Keratinocyte (primary cell): ENCODE data around the gene UFM1. TPM values are rescaled to one million over a fixed set of nuclear protein-coding genes. Genes with fewer than 3 reads are reported as not detected.

ENCODE experiments used
- DNase-seq: peaks from one replicate; pipeline ENCODE4 v3.0.0-alpha.2; 2011; ENCODE audit warnings: low read depth, missing footprints, low spot score
- FAIRE-seq: peaks from 2 replicates; lab custom pipeline; 2011; peaks lifted over from hg19 to GRCh38; lab: Jason Lieb, UNC
- H2AFZ ChIP-seq: 2 replicates; pipeline ENCODE4 v1.6.0; 2012; ENCODE audit warnings: low read length, control low read depth, inconsistent platforms; ENCODE audit not compliant: control insufficient read depth
- H3K27ac ChIP-seq: 2 replicates; pipeline ENCODE4 v1.5.1; 2011; ENCODE audit warnings: low read length; ENCODE audit not compliant: control insufficient read depth, insufficient read depth
- H3K27me3 ChIP-seq: 3 replicates; pipeline ENCODE4 v1.6.0; 2011; ENCODE audit warnings: low read length; ENCODE audit not compliant: control insufficient read depth, insufficient read depth; ENCODE audit errors: extremely low read depth
- H3K36me3 ChIP-seq, 2 experiments: 2 replicates in 1 of 2; 3 replicates in 1 of 2; pipeline ENCODE4 v1.5.1; 2011; ENCODE audit warnings: low read length in 2 of 2, mild to moderate bottlenecking in 1 of 2; ENCODE audit not compliant: control insufficient read depth in 2 of 2, insufficient read depth in 2 of 2; ENCODE audit errors: extremely low read depth in 1 of 2
- H3K4me1 ChIP-seq: 3 replicates; pipeline ENCODE4 v1.5.1; 2011; ENCODE audit warnings: low read length; ENCODE audit not compliant: control insufficient read depth, insufficient read depth; ENCODE audit errors: extremely low read depth
- H3K4me2 ChIP-seq: 3 replicates; pipeline ENCODE4 v1.6.0; 2011; ENCODE audit warnings: low read depth, low read length; ENCODE audit not compliant: control insufficient read depth, insufficient read depth; ENCODE audit errors: extremely low read depth
- H3K4me3 ChIP-seq, 3 experiments: fragments of 200-600 bp in 1 of 3; sonication (generic) in 1 of 3; 2 replicates in 2 of 3; 3 replicates in 1 of 3; pipeline ENCODE4 v1.5.1; 2011 to 2016; ENCODE audit warnings: low read length in 3 of 3, mild to moderate bottlenecking in 3 of 3, control low read depth in 2 of 3, inconsistent platforms in 1 of 3, low read depth in 1 of 3, mixed read lengths in 1 of 3, mixed run types in 1 of 3, moderate library complexity in 1 of 3; ENCODE audit not compliant: control insufficient read depth in 2 of 3, insufficient read depth in 2 of 3; ENCODE audit errors: extremely low read depth in 1 of 3
- H3K79me2 ChIP-seq: 2 replicates; pipeline ENCODE4 v1.6.0; 2012; ENCODE audit warnings: low read length; ENCODE audit not compliant: control insufficient read depth, insufficient read depth
- H3K9ac ChIP-seq: 3 replicates; pipeline ENCODE4 v1.6.0; 2011; ENCODE audit warnings: low read length; ENCODE audit not compliant: control insufficient read depth, insufficient read depth; ENCODE audit errors: extremely low read depth
- H3K9me1 ChIP-seq: 3 replicates; pipeline ENCODE4 v1.6.0; 2011; ENCODE audit warnings: low read length; ENCODE audit not compliant: control insufficient read depth, insufficient read depth; ENCODE audit errors: extremely low read depth
- H3K9me3 ChIP-seq: 2 replicates; pipeline ENCODE4 v1.5.1; 2012; ENCODE audit warnings: low read depth, low read length; ENCODE audit not compliant: control insufficient read depth
- H4K20me1 ChIP-seq: 3 replicates; pipeline ENCODE4 v1.6.0; 2011; ENCODE audit warnings: low read length; ENCODE audit not compliant: control insufficient read depth, insufficient read depth; ENCODE audit errors: extremely low read depth
- CTCF ChIP-seq, 3 experiments: IDR thresholded peaks in 1 of 3; conservative IDR thresholded peaks in 1 of 3; optimal IDR thresholded peaks in 1 of 3; 2 replicates in 2 of 3; 3 replicates in 1 of 3; pipeline versions ENCODE3 to v1.5.1; 2011; ENCODE audit warnings: low read length in 3 of 3, mild to moderate bottlenecking in 3 of 3, moderate library complexity in 2 of 3, control low read depth in 1 of 3, inconsistent platforms in 1 of 3; ENCODE audit not compliant: insufficient read depth in 2 of 3; ENCODE audit errors: extremely low read depth in 1 of 3
- EZH2 ChIP-seq: IDR thresholded peaks from one replicate; pipeline ENCODE4 v1.6.1; 2012; ENCODE audit warnings: inconsistent platforms, mild to moderate bottlenecking, low read length, moderate library complexity
- dilution Hi-C: fragments of 300-500 bp; cut with MboI; formaldehyde crosslinking; loops from one replicate; pipeline ENCODE4 v1.7.0; 2020; ENCODE audit warnings: low sequenced_read_pairs; ENCODE audit not compliant: extremely low pct_ligation_motif_present
- polyA plus RNA-seq, 5 experiments: library from polyadenylated mRNA; depleted of rRNA in 3 of 5; stranded (reverse) in 3 of 5; stranded (forward) in 1 of 5; unstranded in 1 of 5; fragments of >200 nt; gene quantifications; 1 replicate in 1 of 5; 2 replicates in 3 of 5; 3 replicates in 1 of 5; pipeline versions ENCODE4 v1.2.1 to v1.2.3, GENCODE V29; 2011 to 2012; ENCODE audit warnings: missing spikeins in 2 of 5, low read depth in 1 of 5, low replicate concordance in 1 of 5

UFM1 gene
- polyA plus RNA-seq, 1 donor (not counting 4 experiments of a cell fraction or from before 2014, with no cell fraction given), result 67.1 TPM

- no peak overlapping the region for H2AFZ ChIP-seq
- no peak overlapping the region for H3K4me2 ChIP-seq
- FAIRE-seq (no peak), DNase-seq (no peak)
- no peak overlapping the region for H3K9ac ChIP-seq
- no peak overlapping the region for H3K4me3 ChIP-seq
- H3K27ac ChIP-seq, result no peak overlapping the region
- no peaks in the 10 kb centered on the region for H3K4me1 ChIP-seq
- no peaks in the 10 kb centered on the region for H3K9me1 ChIP-seq
- no peaks in the 10 kb centered on the region for H3K79me2 ChIP-seq
- no peaks in the 10 kb centered on the region for H3K9me3 ChIP-seq
- no peak for TF ChIP-seq EZH2
- TF ChIP-seq CTCF (optimal IDR thresholded peaks at IDR 0.05 in 1 of 3, IDR thresholded peaks at IDR 0.05 in 1 of 3, conservative IDR thresholded peaks at IDR 0.05 in 1 of 3; ENCODE audit: extremely low read depth in 1 of 3, insufficient read depth in 2 of 3, low read length in 3 of 3), result no peak
- no peaks in the 10 kb centered on the region for H3K36me3 ChIP-seq
- no peaks in the 10 kb centered on the region for H4K20me1 ChIP-seq
- no peaks in the 10 kb centered on the region for H3K27me3 ChIP-seq
- dilution Hi-C loops, result no loop called here
Observed at GRCh38 chr13:38372820-38373383, 23.3 kb downstream of the UFM1 start.

GRCh38 chr13:38376546-38376945, 26.9 kb downstream of the UFM1 start:
- no peak overlapping the region for H3K9ac ChIP-seq
- dilution Hi-C loops, result no loop called here
- H3K36me3 ChIP-seq, result no peaks in the 10 kb centered on the region
- FAIRE-seq, result peak; percentile 46
- no peak overlapping the region for H3K4me3 ChIP-seq
- no peaks in the 10 kb centered on the region for H3K9me1 ChIP-seq
- no peak overlapping the region for H3K4me2 ChIP-seq
- H3K9me3 ChIP-seq, result no peaks in the 10 kb centered on the region
- H2AFZ ChIP-seq, result no peak overlapping the region
- no peaks in the 10 kb centered on the region for H3K27me3 ChIP-seq
- H3K79me2 ChIP-seq, result no peaks in the 10 kb centered on the region
- H4K20me1 ChIP-seq, result no peaks in the 10 kb centered on the region
- no peaks in the 10 kb centered on the region for H3K4me1 ChIP-seq
- no peak for DNase-seq
- no peak overlapping the region for H3K27ac ChIP-seq
- TF ChIP-seq EZH2, result no peak
- no peak for TF ChIP-seq CTCF (optimal IDR thresholded peaks at IDR 0.05 in 1 of 3, IDR thresholded peaks at IDR 0.05 in 1 of 3, conservative IDR thresholded peaks at IDR 0.05 in 1 of 3; ENCODE audit: extremely low read depth in 1 of 3, insufficient read depth in 2 of 3, low read length in 3 of 3)
